ENCODE results near the gene TFF3. TPM values are rescaled to one million over a fixed set of nuclear protein-coding genes. Genes with fewer than 3 reads are reported as not detected.

TFF3 gene
- total RNA-seq, 2 donors from 2014 or later: not detected

DNA sequence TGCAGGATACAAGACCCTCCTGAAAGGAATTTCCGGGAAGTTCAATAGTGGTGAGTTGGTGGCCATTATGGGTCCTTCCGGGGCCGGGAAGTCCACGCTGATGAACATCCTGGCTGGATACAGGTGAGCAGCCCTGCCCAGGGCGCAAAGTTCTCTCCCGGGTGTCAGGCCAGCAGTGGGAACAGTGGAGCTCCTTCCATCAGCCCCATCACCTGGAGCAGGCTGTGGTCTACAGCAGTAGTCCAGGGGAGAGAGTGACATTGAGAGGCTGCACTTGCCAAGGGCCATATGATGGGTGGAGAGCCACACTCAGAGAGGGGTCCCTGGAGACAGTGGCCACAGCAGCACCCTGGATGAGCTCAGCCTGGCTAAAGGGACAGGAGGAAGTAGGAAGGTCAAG is 44.1 kb downstream of the TFF3 start:
- Mint-ChIP-seq H3K36me3 (ENCODE audit: low read depth) (peaks cover 7% of the 10 kb centered on the region), H3K27ac (no peak overlapping the region), H3K4me1 (peaks cover 14% of the 10 kb centered on the region), H3K27me3 (no peaks in the 10 kb centered on the region), H3K9me3 (no peaks in the 10 kb centered on the region), H3K4me3 (no peak overlapping the region)
- ATAC-seq (replicated peaks): no peak

DNA sequence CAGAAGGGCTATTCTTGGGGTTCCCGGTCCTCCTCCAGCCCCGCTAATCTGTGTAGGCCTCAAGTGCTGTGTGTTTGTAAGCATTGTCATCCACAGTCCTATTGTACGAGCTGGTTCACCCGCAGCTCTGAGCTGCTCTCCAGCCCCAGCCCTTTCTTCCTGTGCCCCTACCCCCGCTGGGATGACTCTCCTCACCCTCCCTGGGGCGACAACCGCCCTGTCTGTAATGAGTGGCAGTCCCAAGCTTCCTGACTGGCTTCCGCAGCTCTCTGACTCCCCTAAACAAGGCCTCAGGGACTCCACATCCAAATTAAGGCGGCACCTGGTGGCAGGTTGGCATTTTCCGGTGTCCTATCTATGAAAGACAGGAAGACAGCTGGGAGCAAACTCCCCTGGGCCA is 45.8 kb downstream of the TFF3 start:
- H3K27ac Mint-ChIP-seq: peak overlapping the region; percentile 80
- no peak for ATAC-seq (replicated peaks)

DNA sequence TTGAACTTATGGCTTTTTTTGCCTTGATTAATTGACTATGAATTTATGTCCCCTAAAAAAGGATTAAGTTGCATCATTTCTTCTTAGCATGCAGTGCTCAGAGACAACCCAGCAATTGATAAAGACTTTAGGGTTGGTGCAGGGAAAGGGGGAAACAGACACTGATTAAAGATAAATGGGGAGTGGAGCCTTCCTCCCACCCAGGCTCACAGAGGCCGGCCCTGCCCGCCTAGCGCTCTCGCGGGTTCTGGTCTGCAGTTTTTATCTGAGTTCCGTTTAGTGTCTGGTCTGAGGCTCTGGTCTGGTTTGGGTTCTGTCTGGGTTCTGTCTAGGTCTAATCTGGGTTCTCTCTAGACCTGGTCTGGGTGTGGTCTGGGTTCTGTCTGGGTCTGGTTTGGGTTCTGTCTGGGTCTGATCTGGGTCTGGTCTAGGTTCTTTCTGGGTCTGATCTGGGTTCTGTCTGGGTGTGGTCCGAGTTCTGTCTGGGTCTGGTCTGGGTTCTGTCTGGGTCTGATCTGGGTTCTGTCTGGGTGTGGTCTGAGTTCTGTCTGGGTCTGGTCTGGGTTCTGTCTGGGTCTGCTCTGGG is 48.1 kb downstream of the TFF3 start:
- H3K4me3 Mint-ChIP-seq: no peak overlapping the region
- peak overlapping the region; percentile 80 for H3K27ac Mint-ChIP-seq
- ATAC-seq (replicated peaks): no peak
- H3K27me3 Mint-ChIP-seq: no peaks in the 10 kb centered on the region
- H3K36me3 Mint-ChIP-seq (ENCODE audit: low read depth): peaks cover 7% of the 10 kb centered on the region
- H3K9me3 Mint-ChIP-seq: no peaks in the 10 kb centered on the region
- H3K4me1 Mint-ChIP-seq: peaks cover 19% of the 10 kb centered on the region

More for the DNA sequence above, 45.8 kb downstream of the TFF3 start:
- H3K27me3 Mint-ChIP-seq: no peaks in the 10 kb centered on the region
- no peaks in the 10 kb centered on the region for H3K9me3 Mint-ChIP-seq
- H3K4me3 Mint-ChIP-seq: no peak overlapping the region
- H3K36me3 Mint-ChIP-seq (ENCODE audit: low read depth): peaks cover 7% of the 10 kb centered on the region
- peaks cover 19% of the 10 kb centered on the region for H3K4me1 Mint-ChIP-seq

DNA sequence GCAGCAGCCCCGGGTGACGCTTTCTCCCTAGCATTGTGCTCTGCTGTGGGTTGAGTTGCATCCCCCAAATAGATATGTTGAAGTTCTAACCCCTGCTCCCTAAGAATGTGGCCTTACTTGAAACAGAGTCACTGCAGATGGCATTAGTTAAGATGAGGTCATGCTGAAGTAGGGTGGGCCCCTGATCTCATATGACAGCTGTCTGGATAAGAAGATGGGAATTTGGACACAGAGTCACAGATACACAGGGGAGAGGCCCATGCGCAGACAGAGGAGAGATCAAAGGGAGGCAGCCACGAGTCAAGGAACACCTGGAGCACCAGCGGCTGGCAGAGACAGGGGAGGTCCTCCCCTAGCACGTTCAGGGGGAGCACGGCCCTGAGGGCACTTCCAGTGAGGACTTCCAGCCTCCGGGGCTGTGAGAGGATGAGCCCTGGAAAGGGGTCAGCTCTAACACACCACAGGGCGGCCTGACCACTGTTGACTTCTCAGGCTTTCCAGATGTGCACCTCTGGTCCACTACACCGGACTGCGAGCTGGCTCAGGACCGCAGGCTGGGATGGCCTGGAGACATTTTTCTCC is 49.9 kb downstream of the TFF3 start:
- H3K27me3 Mint-ChIP-seq: no peaks in the 10 kb centered on the region
- H3K36me3 Mint-ChIP-seq (ENCODE audit: low read depth): no peaks in the 10 kb centered on the region
- H3K4me1 Mint-ChIP-seq: peaks cover 19% of the 10 kb centered on the region
- no peak overlapping the region for H3K4me3 Mint-ChIP-seq
- no peaks in the 10 kb centered on the region for H3K9me3 Mint-ChIP-seq
- no peak for ATAC-seq (replicated peaks)
- no peak overlapping the region for H3K27ac Mint-ChIP-seq

DNA sequence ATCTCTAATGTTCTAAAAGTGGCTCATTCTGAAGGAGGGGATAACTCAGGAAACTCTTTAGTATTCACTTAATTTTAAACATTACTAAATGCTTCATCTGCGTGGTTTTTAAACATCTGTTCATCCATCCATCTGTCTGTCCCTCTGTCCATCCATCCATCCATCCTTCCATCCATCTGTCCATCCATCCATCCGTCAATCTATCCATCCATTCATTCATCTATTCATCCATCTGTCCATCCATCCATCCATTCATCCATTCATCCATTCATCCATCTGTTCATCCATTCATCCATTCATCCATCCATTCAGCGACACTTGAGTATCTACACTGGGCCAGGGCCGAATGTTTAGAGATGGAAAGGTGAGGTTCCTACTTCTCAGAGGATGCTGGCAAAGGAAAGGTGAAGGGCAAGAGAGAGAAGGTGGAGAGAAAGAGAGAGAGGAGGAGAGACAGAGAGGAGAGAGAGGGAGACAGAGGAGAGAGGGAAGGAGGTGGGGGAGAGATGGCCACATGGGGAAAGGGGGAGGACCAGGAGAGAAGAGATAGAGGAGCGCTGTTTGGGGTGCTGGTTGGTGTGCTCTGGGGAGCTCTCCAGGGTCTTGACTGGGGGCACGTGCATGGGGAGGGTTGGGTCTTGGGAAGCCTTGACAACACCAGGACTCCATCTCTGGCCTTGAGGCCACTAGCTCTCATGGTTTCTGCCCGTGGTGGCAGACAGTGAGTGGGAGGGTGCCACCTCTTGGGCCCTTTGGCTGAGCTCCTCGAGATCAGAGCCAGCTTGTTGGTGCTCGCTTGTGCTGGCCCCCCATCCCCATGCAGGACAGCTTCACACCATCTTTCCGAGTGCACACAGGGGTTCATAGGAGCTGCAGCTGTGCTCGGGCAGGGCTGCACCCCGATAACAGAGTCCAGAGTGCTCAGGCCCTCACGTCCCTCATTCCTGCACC is 50.7 kb downstream of the TFF3 start:
- Mint-ChIP-seq H3K9me3 (no peaks in the 10 kb centered on the region), H3K4me3 (no peak overlapping the region), H3K4me1 (peaks cover 19% of the 10 kb centered on the region), H3K27ac (no peak overlapping the region), H3K36me3 (ENCODE audit: low read depth) (no peaks in the 10 kb centered on the region), H3K27me3 (no peaks in the 10 kb centered on the region)
- ATAC-seq (replicated peaks): no peak

DNA sequence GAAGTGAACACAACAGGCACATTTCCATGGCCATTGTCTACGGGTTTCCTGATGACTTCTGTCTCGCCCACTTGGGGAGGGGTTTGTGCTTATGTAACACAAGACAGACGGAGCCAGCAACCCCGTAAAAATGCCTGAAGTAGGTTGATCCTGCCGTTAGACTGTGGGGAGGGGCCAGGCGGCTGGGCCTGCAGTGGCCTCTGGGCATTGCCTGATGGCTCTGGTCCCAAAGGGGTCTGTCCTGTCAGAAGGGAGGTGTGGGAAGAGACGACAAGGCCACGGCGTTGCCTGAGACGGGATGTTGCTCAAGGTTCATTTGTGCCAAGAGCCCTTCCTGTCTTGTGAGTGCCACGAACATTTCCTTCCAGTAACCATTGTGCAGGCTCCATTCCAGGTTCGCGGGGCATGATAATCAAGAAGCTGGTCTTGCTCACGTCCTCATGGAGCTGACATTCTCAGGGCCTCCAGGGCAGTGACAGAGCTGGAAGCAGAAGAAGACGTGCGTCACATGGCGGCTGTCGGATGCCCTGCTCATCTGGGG is 51.5 kb downstream of the TFF3 start:
- H3K27ac Mint-ChIP-seq: no peak overlapping the region
- no peaks in the 10 kb centered on the region for H3K9me3 Mint-ChIP-seq
- H3K4me3 Mint-ChIP-seq: no peak overlapping the region
- peaks cover 20% of the 10 kb centered on the region for H3K4me1 Mint-ChIP-seq
- no peaks in the 10 kb centered on the region for H3K36me3 Mint-ChIP-seq (ENCODE audit: low read depth)
- ATAC-seq (replicated peaks): no peak
- no peaks in the 10 kb centered on the region for H3K27me3 Mint-ChIP-seq

DNA sequence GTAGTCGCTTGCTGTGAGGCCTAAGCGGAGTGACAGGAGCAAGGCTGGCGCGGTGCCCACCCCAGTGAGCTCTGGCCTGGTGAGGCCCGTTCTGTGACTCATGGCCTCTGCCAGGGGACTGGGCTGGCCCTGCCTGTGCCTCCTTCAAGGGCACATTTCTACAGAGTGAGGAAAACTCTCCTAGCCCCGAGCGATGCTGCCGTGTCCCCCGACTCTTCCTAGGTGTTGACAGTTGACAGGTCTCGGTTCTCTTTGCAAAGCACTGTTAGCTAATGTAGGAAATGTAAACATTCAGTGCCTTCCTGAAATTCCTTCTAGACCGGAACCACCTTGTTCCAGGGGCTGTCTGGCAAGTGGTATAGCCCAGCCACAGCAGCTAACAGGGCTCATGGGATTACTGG is 52.4 kb downstream of the TFF3 start:
- Mint-ChIP-seq H3K9me3 (no peaks in the 10 kb centered on the region), H3K27me3 (no peaks in the 10 kb centered on the region)
- ATAC-seq (replicated peaks): no peak

DNA sequence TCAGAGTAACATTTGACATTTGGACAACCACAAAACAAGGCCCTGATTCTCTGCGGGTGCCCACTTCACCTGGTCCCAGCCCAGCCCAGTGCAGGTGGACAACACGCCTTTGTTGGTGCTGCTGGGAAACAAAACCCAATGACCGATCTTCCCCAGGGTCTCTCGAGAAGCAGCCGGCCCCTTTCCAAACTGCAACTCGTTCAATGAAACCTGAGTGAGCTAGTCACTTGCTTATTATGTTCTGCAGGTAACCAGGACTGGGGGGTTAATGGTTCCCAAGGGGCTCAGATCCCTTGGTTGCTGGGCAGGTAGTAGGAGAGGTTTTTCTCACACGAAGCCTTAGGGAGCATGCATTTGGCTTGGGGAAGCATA is 53.4 kb downstream of the TFF3 start:
- Mint-ChIP-seq H3K27me3 (no peaks in the 10 kb centered on the region), H3K9me3 (no peaks in the 10 kb centered on the region), H3K27ac (no peak overlapping the region), H3K4me1 (peaks cover 12% of the 10 kb centered on the region), H3K36me3 (ENCODE audit: low read depth) (no peaks in the 10 kb centered on the region), H3K4me3 (no peak overlapping the region)
- no peak for ATAC-seq (replicated peaks)

More for the DNA sequence above, 52.4 kb downstream of the TFF3 start:
- Mint-ChIP-seq H3K4me1 (peaks cover 21% of the 10 kb centered on the region), H3K4me3 (no peak overlapping the region), H3K36me3 (ENCODE audit: low read depth) (no peaks in the 10 kb centered on the region), H3K27ac (no peak overlapping the region)

Other genes with a start within 250 kb of the TFF3 start
- under 1 TPM in 1 of 2 donors, not detected in 1; 0.11 TPM for gene UMODL1, start 244.1 kb downstream of the TFF3 start, total RNA-seq
- 1 to 10 TPM; 3.1 to 8.2 TPM for gene ABCG1, start 96.3 kb downstream of the TFF3 start, total RNA-seq
- gene TFF2, start 35.6 kb upstream of the TFF3 start, total RNA-seq: not detected
- not detected for gene TFF1, start 51.1 kb upstream of the TFF3 start, total RNA-seq
- 100 to 1,000 TPM in 1 of 2 donors, 10 to 100 TPM in 1; 24.0 to 163 TPM for gene TMPRSS3, start 80.6 kb upstream of the TFF3 start, total RNA-seq
- gene UBASH3A, start 88.5 kb upstream of the TFF3 start, total RNA-seq: 10 to 100 TPM; 28.3 to 42.1 TPM
- gene RSPH1, start 180.8 kb upstream of the TFF3 start, total RNA-seq: under 1 TPM in 1 of 2 donors, not detected in 1; 0.82 TPM
- 10 to 100 TPM in 1 of 2 donors, 1 to 10 TPM in 1; 3.8 to 17.7 TPM for gene SLC37A1, start 198.4 kb upstream of the TFF3 start, total RNA-seq

Data from activated T-helper 17 cell treated with anti-CD3 and anti-CD28 coated beads, Interleukin-2, amount 50 U/mL, for 72 hours (primary cell).